OCI-LY7 (cell line): ENCODE measurements around the gene CIDEA. TPM values are rescaled to one million over a fixed set of nuclear protein-coding genes. Genes with fewer than 3 reads are reported as not detected.

Source experiments
- BruUV-seq: library from RNA; stranded (reverse); fragments of 400-500 nt; replicated peaks from 2 replicates; lab custom pipeline; 2021; lab: Mats Ljungman, UMichigan
- CTCF ChIA-PET: fragments of 300-600 bp; sonication (Branson Sonifier 250); formaldehyde crosslinking; loops from one replicate; lab custom pipeline; 2022; ENCODE audit warnings: antibody characterized with exemption; ENCODE audit not compliant: unreplicated experiment; lab: Charles Lee
- POLR2A ChIA-PET: fragments of 300-600 bp; sonication (Branson Sonifier 250); formaldehyde crosslinking; loops from one replicate; lab custom pipeline; 2022; ENCODE audit warnings: antibody characterized with exemption; lab: Charles Lee
- DNase-seq: peaks from one replicate; pipeline ENCODE4 v3.0.0-alpha.2; 2015; ENCODE audit warnings: low spot score
- H2AFZ ChIP-seq: fragments of 200-600 bp; sonication (generic), shearing (Covaris generic); 2 replicates; pipeline ENCODE4 v1.6.1; 2014; ENCODE audit warnings: mild to moderate bottlenecking, antibody characterized with exemption, low read length, moderate library complexity
- H3K27ac ChIP-seq: fragments of 200-600 bp; sonication (generic); 2 replicates; pipeline ENCODE4 v1.5.1; 2014; ENCODE audit warnings: mixed run types, low read depth, mild to moderate bottlenecking, moderate library complexity, low read length, inconsistent platforms; ENCODE audit not compliant: poor library complexity, severe bottlenecking
- H3K36me3 ChIP-seq: fragments of 200-600 bp; sonication (generic); 2 replicates; pipeline ENCODE4 v1.6.1; 2014; ENCODE audit warnings: mild to moderate bottlenecking, antibody characterized with exemption, low read length, moderate library complexity, mixed read lengths; ENCODE audit not compliant: insufficient read depth
- H3K4me1 ChIP-seq: fragments of 200-600 bp; sonication (generic); 2 replicates; pipeline ENCODE4 v1.5.1; 2014; ENCODE audit warnings: mild to moderate bottlenecking, low read length; ENCODE audit not compliant: insufficient read depth, poor library complexity, severe bottlenecking
- H3K4me2 ChIP-seq: fragments of 200-600 bp; sonication (generic); 2 replicates; pipeline ENCODE4 v1.6.1; 2014; ENCODE audit warnings: mild to moderate bottlenecking, low read length
- H3K4me3 ChIP-seq: fragments of 200-600 bp; sonication (generic); 2 replicates; pipeline ENCODE4 v1.5.1; 2014; ENCODE audit warnings: mild to moderate bottlenecking, low read depth, low read length; ENCODE audit not compliant: poor library complexity, severe bottlenecking
- H3K79me2 ChIP-seq: fragments of 200-600 bp; sonication (generic); 2 replicates; pipeline ENCODE4 v1.6.1; 2016; ENCODE audit warnings: low read depth, mild to moderate bottlenecking, low read length, moderate library complexity, mixed read lengths; ENCODE audit not compliant: insufficient read depth
- H3K9me2 ChIP-seq: fragments of 200-600 bp; sonication (generic); 2 replicates; pipeline ENCODE4 v1.6.1; 2016; ENCODE audit warnings: mild to moderate bottlenecking, low read length, mixed read lengths; ENCODE audit not compliant: insufficient read depth
- H3K9me3 ChIP-seq: fragments of 200-600 bp; sonication (generic); 2 replicates; pipeline ENCODE4 v1.6.1; 2014; ENCODE audit warnings: mild to moderate bottlenecking, mixed run types, low read length, mixed read lengths
- H4K20me1 ChIP-seq: fragments of 200-600 bp; sonication (generic); 2 replicates; pipeline ENCODE4 v1.6.1; 2014; ENCODE audit warnings: mild to moderate bottlenecking, antibody characterized with exemption, low read length, moderate library complexity, mixed read lengths; ENCODE audit not compliant: insufficient read depth
- CTCF ChIP-seq: fragments of 200-600 bp; sonication (generic); conservative IDR thresholded peaks from 2 replicates; pipeline ENCODE4 v1.5.1; 2014; ENCODE audit warnings: mild to moderate bottlenecking, antibody characterized with exemption, low read length, moderate library complexity, mixed read lengths
- EZH2phosphoT487 ChIP-seq: fragments of 200-600 bp; sonication (generic); IDR thresholded peaks from 2 replicates; pipeline ENCODE4 v1.6.1; 2018; ENCODE audit warnings: low read depth, borderline replicate concordance, mild to moderate bottlenecking, mixed run types, antibody characterized with exemption, low read length, moderate library complexity, mixed read lengths
- intact Hi-C: fragments of 100-400 bp; cut with micrococcal nuclease; formaldehyde crosslinking; loops from one replicate; pipeline ENCODE4 v1.10.0; 2022; ENCODE audit not compliant: unreplicated experiment
- total RNA-seq, 2 experiments: library from RNA; depleted of rRNA in 1 of 2; stranded (reverse); fragments of >200 nt in 1 of 2; shearing (Covaris generic) in 1 of 2; gene quantifications; 2 replicates each; pipeline ENCODE4 v1.2.3, GENCODE V29; 2014 to 2022

CIDEA gene
- total RNA-seq, 2 experiments from 2014 or later: not detected

GRCh38 chr18:12295389-12296086 is 41.4 kb downstream of the CIDEA start:
- CTCF ChIA-PET: interaction anchor here (0.6 kb wide), 1 partner anchor 206 kb away, joined by 5 read pairs; no protein-coding TSS in a partner anchor
- Histone ChIP-seq H3K4me1 (no peaks in the 10 kb centered on the region), H2AFZ (no peak overlapping the region), H3K36me3 (no peaks in the 10 kb centered on the region), H4K20me1 (no peaks in the 10 kb centered on the region), H3K79me2 (no peaks in the 10 kb centered on the region), H3K9me3 (no peaks in the 10 kb centered on the region), H3K4me2 (no peak overlapping the region), H3K9me2 (no peaks in the 10 kb centered on the region), H3K4me3 (no peak overlapping the region), H3K27ac (no peak overlapping the region)
- POLR2A ChIA-PET: interaction anchor here (1.1 kb wide), 1 partner anchor 61 kb away, joined by 3 read pairs; no protein-coding TSS in a partner anchor
- intact Hi-C loops: no loop called here
- no peak for DNase-seq
- TF ChIP-seq CTCF (no peak), EZH2phosphoT487 (no peak)
- BruUV-seq: no TSS peak

- Histone ChIP-seq H2AFZ (no peak overlapping the region), H3K36me3 (no peaks in the 10 kb centered on the region), H3K79me2 (no peaks in the 10 kb centered on the region), H3K27ac (no peak overlapping the region), H3K4me1 (no peaks in the 10 kb centered on the region), H3K9me3 (no peaks in the 10 kb centered on the region), H3K4me2 (no peak overlapping the region), H3K9me2 (no peaks in the 10 kb centered on the region), H4K20me1 (no peaks in the 10 kb centered on the region), H3K4me3 (no peak overlapping the region)
- ChIA-PET CTCF (no interaction called here), POLR2A (interaction anchor here (1.1 kb wide), 1 partner anchor 61 kb away, joined by 3 read pairs; no protein-coding TSS in a partner anchor)
- no peak for DNase-seq
- TF ChIP-seq EZH2phosphoT487: no peak
- no peak for TF ChIP-seq CTCF
- no TSS peak for BruUV-seq
- intact Hi-C loops: no loop called here
Observed at GRCh38 chr18:12296087-12296403, 41.9 kb downstream of the CIDEA start.

GRCh38 chr18:12296457-12296856 is 42.3 kb downstream of the CIDEA start:
- DNase-seq: no peak
- Histone ChIP-seq H3K4me2 (no peak overlapping the region), H3K36me3 (no peaks in the 10 kb centered on the region), H3K27ac (no peak overlapping the region), H2AFZ (no peak overlapping the region), H4K20me1 (no peaks in the 10 kb centered on the region), H3K9me3 (no peaks in the 10 kb centered on the region), H3K4me3 (no peak overlapping the region), H3K79me2 (no peaks in the 10 kb centered on the region), H3K9me2 (no peaks in the 10 kb centered on the region), H3K4me1 (no peaks in the 10 kb centered on the region)
- CTCF ChIA-PET: no interaction called here
- intact Hi-C loops: no loop called here
- POLR2A ChIA-PET: no interaction called here
- no TSS peak for BruUV-seq
- TF ChIP-seq CTCF (no peak), EZH2phosphoT487 (no peak)
